Measurements from ENCODE around the gene RPA1.
"Not testable (repeated sequence)": the region's sequence is repeated elsewhere in the genome, so short reads cannot be mapped to it uniquely, and the experiment has no call there.

Gene RPA1

DNA sequence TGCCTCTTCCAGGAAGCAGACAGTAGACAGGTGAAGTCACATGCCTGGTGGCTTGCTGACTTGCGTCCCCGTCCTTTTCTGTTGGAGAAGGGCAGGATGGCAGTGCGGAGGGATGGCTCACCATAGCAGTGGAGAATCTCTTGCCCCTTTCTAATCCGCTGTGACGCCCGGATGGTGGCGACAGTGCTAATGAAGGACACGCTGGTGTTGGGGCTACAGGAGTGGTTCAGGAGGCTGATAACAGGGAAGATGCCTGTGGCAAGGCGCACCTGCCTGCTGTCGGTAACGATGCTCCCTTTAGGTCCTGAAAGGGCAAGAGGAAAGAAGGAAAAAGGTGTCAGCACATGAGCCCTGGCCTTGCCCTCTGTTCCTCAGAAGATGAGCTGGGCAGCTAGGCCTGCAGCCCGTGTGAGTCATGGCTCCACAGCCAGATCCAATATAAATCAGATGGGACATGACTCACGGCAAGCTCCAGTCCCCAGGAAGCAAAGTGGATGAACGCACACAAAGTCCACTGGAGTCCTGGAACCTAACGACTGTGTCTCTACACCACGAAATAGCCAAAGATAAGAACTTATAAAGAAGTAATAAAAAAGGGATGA lies 42.4 kb upstream of the RPA1 start:
- TF ChIP-seq, protein P1, sequence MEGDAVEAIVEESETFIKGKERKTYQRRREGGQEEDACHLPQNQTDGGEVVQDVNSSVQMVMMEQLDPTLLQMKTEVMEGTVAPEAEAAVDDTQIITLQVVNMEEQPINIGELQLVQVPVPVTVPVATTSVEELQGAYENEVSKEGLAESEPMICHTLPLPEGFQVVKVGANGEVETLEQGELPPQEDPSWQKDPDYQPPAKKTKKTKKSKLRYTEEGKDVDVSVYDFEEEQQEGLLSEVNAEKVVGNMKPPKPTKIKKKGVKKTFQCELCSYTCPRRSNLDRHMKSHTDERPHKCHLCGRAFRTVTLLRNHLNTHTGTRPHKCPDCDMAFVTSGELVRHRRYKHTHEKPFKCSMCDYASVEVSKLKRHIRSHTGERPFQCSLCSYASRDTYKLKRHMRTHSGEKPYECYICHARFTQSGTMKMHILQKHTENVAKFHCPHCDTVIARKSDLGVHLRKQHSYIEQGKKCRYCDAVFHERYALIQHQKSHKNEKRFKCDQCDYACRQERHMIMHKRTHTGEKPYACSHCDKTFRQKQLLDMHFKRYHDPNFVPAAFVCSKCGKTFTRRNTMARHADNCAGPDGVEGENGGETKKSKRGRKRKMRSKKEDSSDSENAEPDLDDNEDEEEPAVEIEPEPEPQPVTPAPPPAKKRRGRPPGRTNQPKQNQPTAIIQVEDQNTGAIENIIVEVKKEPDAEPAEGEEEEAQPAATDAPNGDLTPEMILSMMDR (IDR thresholded peaks at IDR 0.05; ENCODE audit: insufficient read depth, low read depth, low read length, missing control alignments): no peak
- H3K4me3 ChIP-seq (ENCODE audit: low read length): no peak overlapping the region
- peak; percentile 92 for DNase-seq (ENCODE audit: low read depth)

DNA sequence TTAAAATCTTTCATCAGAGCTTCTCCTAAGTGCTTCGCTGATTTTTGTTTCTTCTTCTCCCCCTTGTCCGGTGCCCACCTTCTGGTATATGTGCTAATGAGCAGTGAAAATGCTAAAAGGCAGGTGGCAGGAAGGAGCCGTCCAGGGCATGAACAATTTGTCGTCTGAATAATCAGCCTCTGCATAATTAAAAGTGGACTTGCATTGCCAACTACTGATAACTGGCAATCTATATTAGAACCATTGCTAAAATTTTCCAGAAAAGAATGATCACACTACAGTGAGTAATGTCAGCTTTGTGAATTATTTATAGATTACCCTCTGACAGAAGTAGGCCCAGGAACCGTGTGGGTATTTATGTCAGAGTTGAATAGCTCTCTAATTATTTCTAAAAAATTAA lies 39.9 kb upstream of the RPA1 start:
- TF ChIP-seq, protein P1 (IDR thresholded peaks at IDR 0.05; ENCODE audit: insufficient read depth, low read depth, low read length, missing control alignments): no peak
- H3K4me3 ChIP-seq (ENCODE audit: low read length): no peak overlapping the region
- no peak for DNase-seq (ENCODE audit: low read depth)

DNA sequence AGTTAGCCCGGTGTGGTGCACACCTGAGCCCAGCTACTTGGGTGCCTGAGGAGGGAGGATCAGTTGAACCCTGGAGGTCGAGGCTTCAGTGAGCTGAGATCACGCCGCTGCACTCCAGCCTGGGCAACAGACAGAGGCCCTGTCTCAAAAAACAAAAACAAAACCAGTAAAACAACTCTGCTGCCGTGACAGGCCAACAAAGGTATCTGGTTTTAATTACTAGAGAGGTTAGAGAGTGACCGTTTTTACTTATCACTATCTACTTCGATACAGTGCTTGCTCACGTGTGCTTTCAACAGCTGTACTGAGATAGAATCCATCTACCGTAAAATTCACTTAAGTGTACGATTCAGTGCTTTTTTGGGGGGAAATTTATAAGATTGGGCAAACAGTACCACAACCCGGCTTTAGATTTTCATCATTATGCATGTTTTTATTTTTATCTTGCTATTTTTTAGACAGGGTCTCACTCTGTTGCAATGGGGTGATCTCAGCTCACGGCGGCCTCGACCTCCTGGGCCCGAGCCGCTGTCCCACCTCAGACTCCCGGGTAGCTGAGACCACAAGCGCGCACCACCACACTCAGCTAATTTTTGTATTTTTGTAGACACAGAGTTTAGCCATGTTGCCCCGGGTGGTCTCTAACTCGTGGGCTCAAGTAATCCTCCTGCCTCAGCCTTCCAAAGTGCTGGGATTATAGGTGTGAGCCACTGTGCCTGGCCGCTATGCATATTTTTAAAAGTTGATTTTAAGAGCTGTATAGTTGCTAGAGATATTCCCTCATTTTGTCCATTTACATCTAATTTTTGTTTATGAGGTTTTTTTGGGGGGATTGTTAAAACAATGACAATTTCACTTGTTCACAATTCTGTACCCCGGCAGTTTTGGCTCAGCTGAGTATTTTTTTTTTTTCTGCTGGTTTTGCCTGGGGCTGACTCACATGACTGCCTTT lies 37.0 kb upstream of the RPA1 start:
- TF ChIP-seq, protein P1 (IDR thresholded peaks at IDR 0.05; ENCODE audit: insufficient read depth, low read depth, low read length, missing control alignments): no peak
- no peak overlapping the region for H3K4me3 ChIP-seq (ENCODE audit: low read length)
- peak; percentile 20 for DNase-seq (ENCODE audit: low read depth)

DNA sequence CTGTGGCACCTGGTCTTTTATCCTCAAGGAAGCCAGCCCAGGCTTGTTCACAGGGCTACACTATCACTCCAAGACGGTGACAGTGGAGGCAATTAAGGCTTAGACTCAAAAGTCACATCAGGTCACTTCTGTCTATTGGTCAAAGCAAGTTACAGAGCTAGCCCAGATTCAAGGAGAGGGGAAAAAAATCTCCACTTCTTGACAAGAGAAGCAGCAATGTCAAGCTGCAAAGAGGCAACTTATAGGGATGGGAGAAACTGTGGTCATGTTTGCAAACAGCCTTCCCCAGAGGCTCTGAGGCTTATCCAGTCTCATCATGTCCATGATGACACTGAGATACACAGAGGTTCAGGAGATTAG lies 36.4 kb upstream of the RPA1 start:
- DNase-seq (ENCODE audit: low read depth): peak; percentile 81
- TF ChIP-seq, protein P1 (IDR thresholded peaks at IDR 0.05; ENCODE audit: insufficient read depth, low read depth, low read length, missing control alignments): no peak
- H3K4me3 ChIP-seq (ENCODE audit: low read length): no peak overlapping the region

DNA sequence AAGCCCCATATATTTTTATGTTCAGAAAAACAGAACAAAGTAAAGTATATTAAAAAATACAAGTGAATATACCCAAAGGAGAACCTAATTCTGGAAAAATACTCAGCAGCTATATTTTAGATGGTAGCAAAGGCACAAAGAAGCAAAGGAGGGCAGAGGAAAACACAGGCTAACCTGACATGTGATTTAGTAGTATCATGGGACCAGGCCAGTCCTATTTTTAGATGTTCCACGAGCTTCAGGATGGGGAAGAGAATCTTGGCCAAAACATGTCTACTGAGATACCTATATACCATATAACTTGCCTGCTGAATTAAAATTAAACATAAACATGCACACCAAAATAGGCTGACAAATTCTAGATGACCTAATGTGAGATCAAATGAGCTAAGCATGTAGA lies 33.0 kb upstream of the RPA1 start:
- TF ChIP-seq, protein P1 (IDR thresholded peaks at IDR 0.05; ENCODE audit: insufficient read depth, low read depth, low read length, missing control alignments): no peak
- no peak overlapping the region for H3K4me3 ChIP-seq (ENCODE audit: low read length)
- no peak for DNase-seq (ENCODE audit: low read depth)

DNA sequence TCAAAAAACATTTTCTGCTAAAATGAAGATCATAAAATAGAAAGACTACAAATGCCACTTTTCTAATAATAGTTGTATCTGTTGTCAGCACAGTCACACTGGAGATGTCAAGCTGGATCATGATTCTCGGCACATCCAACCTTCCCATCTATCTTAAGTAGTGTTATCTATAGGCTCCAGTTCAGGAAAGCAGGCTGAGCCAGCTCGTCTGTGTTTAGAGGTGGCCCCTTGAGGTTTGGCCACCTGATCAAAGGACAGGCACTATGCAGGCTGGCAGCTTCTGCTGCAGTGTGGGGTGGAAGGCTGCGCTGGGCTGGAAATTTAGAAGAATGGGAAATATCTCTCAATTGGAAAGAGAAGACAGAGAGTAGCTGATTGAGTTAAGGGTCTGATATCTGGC lies 32.5 kb upstream of the RPA1 start:
- no peak for DNase-seq (ENCODE audit: low read depth)
- TF ChIP-seq, protein P1 (IDR thresholded peaks at IDR 0.05; ENCODE audit: insufficient read depth, low read depth, low read length, missing control alignments): no peak
- no peak overlapping the region for H3K4me3 ChIP-seq (ENCODE audit: low read length)

DNA sequence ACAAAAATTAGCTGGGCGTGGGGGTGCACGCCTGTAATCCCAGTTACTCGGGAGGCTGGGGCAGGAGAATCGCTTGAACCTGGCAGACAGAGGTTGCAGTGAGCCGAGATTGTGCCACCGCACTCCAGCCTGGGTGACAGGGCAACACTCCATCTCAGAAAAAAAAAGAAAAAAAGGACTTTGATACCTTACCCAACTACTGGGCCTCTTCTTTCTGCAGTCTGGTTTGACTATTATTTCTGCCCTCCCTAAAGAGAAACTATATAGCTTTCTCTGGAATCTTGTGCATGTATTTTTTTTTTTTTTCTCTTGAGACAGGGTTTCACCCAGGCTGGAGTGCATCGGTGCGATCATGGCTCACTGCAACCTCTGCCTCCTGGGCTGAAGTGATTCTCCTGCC lies 32.0 kb upstream of the RPA1 start:
- DNase-seq (ENCODE audit: low read depth); H3K4me3 ChIP-seq (ENCODE audit: low read length): not testable (repeated sequence)

Measured in epithelial cell of esophagus (primary cell).